ENCODE measurements around the gene GRAMD2A.

Gene GRAMD2A

DNA sequence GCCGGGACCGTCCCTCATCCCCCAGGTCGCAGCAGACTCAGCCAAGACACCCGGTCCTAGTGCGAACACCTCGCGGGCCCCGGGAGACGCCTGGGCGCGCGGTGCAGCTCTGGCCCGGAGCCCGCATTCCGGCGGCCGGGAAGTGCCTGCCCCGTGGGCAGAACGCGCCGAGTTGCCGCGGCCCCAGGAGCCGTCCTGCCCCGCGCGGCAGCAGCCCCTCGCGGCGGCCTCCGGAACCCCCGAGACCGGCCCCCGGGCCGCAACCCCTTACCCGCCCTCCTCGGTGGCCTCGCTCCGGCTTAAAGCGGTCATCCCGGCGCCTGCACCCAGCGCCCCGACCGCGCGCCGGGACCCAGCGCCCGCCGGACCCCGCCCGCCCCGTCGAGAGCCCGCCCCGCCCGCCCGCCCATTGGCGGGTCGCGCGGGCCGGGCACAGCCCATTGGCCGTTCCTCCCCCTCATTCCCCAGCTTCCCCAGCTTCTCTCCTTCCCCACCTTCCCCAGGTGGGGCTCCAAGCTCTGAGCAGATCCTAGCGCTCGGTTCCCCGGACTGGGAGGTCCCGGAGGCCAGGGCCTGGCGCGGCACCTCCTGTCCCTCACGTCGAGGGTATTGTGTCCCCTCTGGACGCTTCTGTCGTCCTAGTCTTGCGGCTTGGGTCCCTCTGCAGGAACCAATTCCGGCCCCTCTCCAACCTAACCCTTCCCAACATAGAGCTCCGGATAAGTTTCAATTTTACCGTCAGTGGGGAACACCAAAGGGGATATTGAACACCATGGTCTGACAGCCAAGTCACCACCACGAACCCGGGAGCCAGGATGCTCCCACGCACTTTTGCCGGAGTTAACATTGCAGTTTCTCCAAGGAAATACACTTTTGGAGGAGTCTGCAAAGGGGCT is at the start of gene GRAMD2A:
GRAMD2A (minus strand) TSS at position 328 of the 896 bp plus-strand sequence.
- DNase-seq (ENCODE audit: extremely low read depth in 1 of 2, low read depth in 1 of 2), result peak in 1 of 2 donors; percentile 34

DNA sequence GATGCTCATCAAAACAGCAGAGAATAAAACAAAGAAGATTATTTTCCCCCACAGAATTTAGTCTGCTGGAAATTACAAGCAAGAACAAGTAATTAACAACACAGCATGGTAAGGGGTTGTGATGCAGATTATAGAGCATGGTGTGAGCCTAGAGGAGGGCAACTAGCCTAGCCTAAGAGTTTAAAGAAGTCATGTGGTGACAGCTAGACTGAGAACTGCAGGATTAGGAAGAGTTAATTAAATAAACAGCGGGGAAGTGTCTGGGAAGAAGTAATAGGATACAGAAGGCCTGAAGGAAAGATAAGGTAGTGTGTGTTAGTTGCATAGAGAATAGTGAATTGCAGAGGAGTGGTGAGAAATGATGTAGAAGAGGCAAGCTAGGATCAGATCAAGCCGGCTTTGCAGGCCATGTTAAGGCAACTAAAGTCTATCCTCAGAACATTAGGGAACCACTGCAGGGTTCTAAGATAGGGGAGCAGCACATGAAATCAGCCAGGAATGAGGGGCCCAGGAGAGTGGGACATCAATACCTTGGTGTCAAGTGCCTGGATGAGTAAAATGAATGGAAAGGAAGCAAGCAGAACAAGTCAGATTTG is 45.3 kb upstream of the GRAMD2A start:
- DNase-seq (ENCODE audit: extremely low read depth in 1 of 2, low read depth in 1 of 2), result no peak

DNA sequence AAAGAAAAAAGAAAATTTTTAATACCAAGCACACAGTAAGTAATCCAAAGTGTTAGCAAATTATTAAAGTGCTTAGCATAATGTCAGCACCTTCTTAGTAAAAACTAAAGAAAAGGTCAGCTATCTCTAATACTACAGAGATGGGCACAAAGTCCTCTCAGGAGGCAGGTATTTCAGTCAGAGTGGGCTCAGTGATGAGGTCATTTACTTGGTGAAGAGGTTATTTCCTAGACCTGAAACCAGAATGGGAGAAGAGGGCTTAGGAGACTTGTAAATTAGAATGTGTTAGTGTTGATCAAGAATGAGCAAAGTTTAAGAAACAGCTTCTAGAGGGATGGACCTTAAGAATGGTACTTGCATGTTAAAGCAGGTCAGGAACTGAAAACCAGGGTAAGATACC is 42.1 kb upstream of the GRAMD2A start:
- no peak for DNase-seq (ENCODE audit: extremely low read depth in 1 of 2, low read depth in 1 of 2)

DNA sequence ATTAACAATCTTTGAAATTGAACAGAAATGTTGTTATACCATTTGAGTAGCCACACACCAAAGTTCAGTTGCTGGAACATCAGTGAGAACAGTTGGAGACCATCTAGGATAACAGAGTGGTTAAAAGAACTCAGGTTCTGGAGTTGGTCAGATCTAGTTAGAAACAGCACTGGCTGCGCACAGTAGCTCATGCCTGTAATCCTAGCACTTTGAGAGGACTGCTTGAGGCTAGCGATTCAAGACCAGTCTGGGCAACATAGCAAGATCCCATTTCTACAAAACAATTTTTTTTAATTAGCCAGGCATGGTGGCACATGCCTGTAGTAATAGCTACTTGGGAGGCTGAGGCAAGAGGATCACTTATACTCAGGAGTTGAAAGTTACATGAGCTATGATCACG is 41.0 kb upstream of the GRAMD2A start:
- DNase-seq (ENCODE audit: extremely low read depth in 1 of 2, low read depth in 1 of 2), result no peak

DNA sequence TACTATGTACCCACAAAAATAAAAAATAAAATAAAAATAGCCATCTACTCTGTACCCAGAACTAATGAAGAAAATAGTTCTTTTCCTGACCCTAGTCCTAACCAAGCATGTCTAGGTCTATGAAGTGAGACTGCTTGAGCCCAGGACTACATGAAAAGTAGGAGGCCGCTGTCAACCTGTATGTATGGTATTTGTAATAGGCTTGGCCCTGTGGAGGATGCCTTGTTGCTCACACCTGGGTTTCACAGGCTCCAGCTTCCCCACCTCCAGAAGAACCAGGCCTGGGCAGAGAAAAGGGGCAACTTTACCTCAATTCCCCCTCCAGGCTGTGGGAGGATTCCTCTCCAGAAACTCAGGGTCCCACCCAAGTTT is 40.3 kb upstream of the GRAMD2A start:
- DNase-seq (ENCODE audit: extremely low read depth in 1 of 2, low read depth in 1 of 2), result no peak

DNA sequence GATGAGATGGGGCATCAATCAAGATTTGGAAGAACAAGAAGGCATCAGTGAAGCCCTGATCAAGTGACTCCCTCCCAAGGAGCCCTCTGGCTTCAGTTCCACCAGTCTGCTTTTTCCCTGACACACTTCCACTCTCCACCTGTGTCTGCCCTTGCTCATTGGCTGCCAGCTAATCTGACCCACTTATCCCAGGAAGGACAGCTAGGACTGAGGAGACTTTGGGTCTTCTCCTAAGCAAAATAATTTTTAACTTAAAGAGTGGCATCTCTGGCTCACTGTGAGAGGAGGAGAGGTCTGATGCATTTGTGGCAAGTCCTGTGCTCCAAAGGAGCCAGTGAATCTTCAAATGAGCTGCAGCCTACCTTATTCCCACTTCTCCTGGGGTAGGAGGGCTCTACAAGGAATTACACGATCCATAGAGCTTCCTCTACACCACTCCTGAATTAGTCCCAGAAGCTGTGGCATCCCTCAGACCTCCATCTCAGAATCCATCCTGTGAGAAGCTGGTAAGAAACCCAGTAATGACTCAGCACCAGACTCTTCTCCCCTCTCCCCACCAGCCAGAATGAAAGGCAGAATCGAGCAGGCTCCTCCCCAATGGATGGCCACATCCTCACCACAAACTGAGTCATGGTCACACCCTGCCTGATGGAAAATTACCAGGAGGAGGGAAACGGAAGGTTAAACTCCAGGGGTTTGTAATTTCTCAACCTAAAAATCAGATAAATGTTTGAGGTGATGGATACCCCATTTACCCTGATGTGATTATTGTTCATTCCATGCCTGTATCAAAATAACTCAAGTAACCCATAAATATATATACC is 39.7 kb upstream of the GRAMD2A start:
- peak; percentile 69 to 88 for DNase-seq (ENCODE audit: extremely low read depth in 1 of 2, low read depth in 1 of 2)

DNA sequence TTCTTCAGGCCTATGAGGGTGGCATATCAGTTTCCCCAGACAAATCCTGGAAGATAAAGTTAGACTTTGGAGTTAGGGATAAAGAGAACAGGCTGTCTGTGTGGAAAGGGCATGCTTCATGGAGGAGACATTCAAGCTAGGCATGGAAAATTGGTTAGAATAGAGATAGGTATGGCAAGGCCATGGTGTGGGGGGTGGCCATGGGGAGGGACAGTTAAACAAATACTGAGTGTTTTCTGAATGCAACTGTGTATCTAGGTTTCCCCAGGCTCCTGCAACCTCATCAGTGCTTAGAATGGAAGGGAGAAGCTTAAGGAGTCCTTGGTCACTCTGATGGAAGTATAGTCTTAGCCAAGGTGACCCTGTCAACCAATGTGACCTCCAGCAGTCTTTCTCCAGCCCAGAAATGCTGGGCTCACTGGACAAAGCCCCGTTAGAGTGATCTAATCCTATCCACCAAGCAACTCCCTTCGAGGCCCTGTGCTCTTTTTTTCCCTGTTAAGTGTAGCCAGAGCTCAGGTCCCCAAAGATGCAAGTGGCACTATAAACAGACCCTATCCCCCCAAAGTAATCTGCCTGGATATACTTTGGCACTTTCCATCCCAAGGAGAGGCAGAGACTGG is 38.9 kb upstream of the GRAMD2A start:
- no peak for DNase-seq (ENCODE audit: extremely low read depth in 1 of 2, low read depth in 1 of 2)

DNA sequence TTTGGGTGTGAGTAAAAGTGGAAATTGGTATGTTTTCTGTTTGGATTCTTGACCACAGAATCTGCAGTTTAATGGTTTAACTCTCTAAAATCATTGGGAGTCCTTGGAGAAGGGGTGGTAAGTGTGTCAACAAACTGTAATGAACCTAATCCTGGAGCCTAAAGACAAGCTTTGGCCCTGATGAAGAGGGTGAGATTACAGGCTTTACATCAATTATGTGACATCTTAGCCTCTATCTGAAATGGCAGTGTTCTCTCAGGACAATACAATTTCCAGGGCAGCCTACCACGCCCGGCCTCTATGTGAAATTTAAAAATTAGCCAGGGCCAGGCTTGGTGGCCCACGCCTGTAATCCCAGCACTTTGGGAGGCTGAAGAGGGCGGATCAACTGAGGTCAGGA is 37.7 kb upstream of the GRAMD2A start:
- no peak for DNase-seq (ENCODE audit: extremely low read depth in 1 of 2, low read depth in 1 of 2)

DNA sequence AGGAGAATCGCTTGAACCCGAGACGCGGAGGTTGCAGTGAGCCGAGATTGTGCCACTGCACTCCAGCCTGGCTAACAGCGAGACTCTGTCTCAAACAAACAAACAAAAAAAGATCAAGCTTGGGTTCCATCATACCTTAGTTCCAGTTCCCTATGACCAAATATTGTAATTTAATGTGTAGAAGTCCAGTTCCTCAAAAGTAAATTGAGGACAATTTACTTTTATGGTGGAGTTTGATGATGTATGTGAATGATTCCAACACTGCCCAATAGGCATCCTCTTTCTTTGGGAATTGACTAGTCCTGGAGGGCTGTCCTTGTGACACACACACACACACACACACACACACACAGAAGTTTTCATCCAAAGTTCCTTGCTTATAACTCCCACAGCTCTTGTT is 36.2 kb upstream of the GRAMD2A start:
- no peak for DNase-seq (ENCODE audit: extremely low read depth in 1 of 2, low read depth in 1 of 2)

DNA sequence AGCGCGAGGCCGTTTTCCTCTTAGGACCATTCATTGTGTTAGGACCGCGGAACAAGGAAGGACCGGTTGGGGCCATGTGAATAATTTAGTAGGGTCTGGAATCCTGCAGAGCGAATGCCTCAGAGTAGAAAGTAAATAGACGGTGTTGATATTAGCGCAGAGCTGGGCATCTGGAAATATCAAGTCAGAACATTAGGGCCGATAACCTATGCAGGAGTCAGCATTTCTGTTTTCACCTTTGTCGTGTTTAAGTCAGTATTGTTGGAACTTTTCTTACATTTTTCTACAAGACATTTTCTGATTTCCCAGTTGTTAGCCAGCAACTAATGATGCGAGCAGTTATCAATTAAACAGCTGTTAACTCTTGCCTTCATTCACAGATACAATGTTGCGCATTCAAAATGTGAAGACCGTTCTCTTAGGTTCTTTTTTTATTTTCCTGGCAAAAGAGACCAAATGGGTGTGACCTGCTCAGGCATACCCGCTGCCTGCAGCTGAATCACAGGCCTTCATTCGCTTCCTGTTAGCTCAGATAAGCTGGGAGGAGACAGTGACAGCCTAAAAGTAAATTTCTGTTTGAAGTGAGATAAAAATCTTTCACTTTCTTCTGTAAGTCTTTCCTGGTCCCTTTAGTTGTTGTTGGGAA is 34.4 kb upstream of the GRAMD2A start:
- peak in 1 of 2 donors; percentile 43 for DNase-seq (ENCODE audit: extremely low read depth in 1 of 2, low read depth in 1 of 2)

DNA sequence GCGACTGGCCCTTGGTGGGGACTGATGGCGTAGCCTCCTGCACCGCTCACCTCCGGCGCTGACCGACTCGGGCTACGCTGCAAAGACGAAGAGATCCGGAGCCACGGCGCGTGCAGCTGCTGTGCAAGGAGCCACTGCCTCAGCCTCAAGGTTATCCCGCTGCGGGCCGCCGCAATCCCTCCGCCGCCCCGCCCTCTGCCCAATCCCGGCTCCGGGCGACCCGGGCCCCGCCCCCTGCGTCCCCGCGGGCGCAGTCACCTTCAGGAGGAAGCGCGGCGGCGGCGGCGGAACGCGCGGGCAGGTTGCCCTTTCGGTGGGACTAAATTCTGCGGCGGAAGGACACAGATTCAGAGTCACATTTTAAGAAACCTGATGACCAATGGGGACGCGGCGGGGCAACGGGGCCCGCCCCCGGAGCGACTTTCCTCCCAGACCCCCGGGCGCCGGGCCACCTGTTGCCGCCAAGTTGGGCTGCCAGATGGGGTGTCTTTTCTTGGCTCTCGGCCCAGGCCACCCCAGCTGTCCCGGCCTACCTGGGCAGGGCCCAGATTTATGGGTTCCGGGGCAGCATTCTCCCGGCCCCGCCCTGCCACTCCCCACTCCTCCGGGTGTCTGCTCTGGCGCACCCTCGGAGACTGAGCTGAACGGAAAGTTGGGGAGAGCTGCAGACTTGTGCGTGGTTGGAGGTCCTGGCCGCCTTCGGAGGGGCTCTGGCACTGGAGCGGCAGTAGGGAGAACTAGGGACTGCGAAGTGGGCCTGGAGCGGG is 33.7 kb upstream of the GRAMD2A start, which contains the start of gene PKM:
PKM (minus strand) TSS at position 125 of the 767 bp plus-strand sequence. CDS start 12,093 bp downstream, outside the sequence.
- DNase-seq (ENCODE audit: extremely low read depth in 1 of 2, low read depth in 1 of 2), result peak; percentile 95 to 97

DNA sequence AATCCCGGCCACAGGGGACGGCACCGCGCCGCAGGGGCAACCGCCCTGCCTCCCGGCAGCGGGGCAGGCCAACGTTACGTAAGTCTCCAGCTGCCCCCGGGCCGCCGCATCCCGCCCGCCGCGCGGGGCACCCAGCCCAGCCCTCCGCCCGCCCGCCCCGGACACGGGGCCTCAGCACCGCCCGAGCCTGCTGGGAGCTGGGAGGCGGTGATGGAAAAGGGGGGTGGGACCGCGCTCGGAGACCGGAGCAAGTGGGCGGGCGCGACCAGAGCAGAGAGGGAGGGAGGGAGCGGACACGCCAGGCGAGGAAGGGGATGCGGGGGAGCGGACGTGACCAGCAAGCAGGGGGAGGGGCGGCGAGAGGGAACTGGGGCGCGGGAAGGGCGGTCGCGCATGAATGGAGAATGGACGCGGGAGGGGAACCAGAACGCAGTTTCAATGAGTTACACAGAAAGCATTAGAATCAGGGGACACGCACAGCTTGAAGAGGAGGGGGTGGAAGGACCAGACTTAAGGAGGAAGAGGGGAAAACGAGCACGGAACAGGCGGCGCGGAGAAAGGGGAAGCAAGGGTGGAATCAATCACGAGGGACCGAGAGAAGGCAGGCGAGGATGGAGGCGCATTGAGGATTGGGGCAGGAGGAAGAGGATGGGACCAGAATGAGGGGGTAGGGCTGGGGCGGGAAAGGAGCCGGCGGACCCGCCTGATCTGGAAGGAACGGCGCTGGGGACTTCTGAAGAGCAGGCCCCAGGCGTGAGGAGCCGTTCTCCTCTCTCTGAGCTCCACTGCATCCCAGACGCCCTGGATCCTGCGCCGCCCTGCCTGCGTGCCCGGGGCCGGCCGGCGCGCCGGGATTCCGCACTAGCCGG is 32.8 kb upstream of the GRAMD2A start:
- peak; percentile 74 to 87 for DNase-seq (ENCODE audit: extremely low read depth in 1 of 2, low read depth in 1 of 2)

DNA sequence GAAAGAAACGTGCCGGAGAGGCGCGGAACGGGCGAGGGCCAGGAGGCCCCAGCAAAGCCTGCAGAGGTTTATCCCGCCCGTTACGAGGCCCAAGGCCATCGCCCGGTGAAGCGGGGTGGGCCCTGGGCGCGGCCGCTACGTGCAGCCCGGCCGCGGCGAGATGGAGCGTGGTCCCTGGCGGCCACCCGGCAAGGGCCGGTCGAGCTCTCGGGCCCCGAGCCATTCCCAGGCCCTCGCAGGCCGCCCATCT is 32.3 kb upstream of the GRAMD2A start:
- no peak for DNase-seq (ENCODE audit: extremely low read depth in 1 of 2, low read depth in 1 of 2)

DNA sequence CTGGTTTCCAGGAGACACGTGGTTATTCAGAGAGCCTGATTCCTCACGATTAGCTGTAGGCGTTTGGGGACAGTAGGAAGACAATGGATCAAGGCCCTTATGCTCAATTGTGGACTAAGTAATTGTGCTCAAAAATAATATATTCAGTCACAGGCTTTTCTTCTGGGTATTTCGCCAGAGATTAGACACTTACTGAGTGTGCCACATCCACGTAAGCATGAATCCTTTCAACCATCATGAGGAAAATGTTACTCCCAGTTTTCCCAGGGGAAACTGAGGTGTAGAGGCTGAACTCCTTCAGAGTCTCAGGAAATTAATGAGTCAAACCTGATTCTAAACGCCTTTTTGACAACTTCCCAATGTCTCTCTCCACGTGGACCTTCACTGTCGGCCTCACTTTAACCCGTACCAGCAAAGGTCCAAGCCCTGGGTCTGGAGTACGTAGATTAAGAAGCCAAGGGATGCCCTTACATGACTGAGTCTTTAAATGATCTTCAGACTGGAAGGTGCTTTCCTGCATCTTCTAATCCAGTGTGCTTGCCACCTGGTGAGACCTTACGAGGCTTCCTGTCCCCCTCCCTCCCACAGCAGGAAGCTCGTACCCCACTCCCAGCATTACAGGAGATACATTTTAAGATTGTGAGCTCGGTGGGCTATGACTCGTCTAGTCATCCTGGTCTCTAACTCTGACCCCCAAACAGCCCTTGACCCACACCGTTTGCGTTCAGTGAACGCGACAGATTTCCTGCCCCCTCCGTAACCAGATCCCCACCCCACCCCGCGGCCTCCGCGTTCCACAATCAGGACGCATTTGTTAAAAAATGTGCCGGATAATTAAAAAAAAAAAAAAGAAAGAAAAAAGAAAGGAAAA is 31.7 kb upstream of the GRAMD2A start:
- DNase-seq (ENCODE audit: extremely low read depth in 1 of 2, low read depth in 1 of 2), result no peak

DNA sequence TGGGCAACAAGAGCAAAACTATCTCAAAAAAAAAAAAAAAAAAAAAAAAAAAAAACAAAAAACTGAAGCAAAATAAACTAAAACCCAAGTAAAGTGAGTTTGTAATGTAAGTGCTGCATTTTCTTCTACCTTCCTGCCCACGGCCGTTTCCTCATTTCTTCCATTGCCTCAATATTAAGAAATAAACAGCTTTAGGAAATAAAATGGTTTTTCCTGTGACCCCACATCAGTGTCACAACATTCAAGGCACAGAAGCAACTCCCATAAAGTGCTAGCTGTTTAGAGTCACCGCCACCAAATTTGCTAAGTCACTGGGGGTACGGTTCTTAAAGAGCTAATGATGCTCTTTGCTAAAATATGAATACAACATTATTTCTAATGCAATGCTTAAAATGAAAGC is 30.1 kb upstream of the GRAMD2A start:
- DNase-seq (ENCODE audit: extremely low read depth in 1 of 2, low read depth in 1 of 2), result no peak

DNA sequence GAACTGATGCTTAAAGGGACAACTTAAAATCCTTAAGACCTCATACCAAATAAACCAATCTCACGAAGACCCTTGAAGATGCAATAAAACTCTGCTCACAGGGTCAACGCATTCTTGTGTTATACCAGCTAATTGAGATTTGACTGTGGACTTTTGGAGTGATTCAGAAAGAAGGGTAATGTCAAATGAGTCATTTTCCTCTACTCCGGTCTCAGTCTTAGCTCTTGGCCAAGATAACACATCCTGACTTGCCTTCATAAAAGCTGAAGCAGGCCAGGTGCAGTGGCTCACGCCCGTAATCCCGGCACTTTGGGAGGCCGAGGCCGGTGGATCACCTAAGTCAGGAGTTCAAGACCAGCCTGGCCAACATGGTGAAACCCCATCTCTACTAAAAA is 29.6 kb upstream of the GRAMD2A start:
- DNase-seq (ENCODE audit: extremely low read depth in 1 of 2, low read depth in 1 of 2), result peak; percentile 32 to 52

DNA sequence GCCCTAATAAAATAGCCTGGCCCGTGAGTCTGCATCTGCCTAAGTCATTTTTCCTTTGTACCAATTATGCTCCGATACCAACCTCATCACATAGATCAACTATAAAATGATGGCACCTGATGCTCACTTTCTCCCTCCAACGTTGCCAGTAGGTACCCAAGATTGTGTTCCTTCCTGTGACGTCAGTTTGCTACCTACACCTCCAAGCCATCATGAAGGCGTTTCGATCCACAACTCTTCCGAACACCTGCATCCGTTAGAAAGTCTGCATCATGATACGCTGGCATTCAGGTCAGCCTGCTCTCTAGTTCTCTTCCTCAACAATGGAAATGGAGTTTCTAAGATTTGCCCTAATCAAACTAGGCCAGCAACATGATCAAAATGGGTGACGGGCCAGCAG is 25.7 kb upstream of the GRAMD2A start:
- no peak for DNase-seq (ENCODE audit: extremely low read depth in 1 of 2, low read depth in 1 of 2)

DNA sequence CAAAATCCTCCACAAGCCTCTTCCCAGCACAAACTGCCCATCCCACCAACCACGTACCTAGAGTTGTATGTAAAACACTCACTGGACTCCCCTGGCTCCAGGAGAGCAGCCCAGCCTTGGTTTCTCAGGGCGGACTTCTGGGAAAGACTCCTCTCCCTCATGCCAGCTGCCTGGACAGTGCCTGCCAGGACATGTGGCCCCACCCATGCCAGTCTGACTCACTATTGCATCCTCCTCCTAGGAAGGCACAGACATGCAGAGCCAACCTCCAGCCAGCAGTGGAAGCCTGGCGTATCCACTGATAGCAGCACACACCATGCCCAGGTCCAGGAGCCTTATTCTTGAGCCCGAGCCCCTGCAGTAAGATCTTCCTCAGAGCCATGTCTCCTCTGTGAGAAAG is 24.8 kb upstream of the GRAMD2A start:
- DNase-seq (ENCODE audit: extremely low read depth in 1 of 2, low read depth in 1 of 2), result no peak
